SK-N-SH (cell line): ENCODE data around the gene BSG. TPM values are rescaled to one million over a fixed set of nuclear protein-coding genes. Genes with fewer than 3 reads are reported as not detected.

Source experiments
- CTCF ChIA-PET: fragments of 300-600, 350-600 bp; formaldehyde crosslinking; extraction: SDS; loops from one replicate; lab custom pipeline; 2021; lab: Yijun Ruan, JAX
- POLR2A ChIA-PET: fragments of 350-600 bp; sonication (Branson Sonifier 250); formaldehyde crosslinking; extraction: SDS; loops from one replicate; lab custom pipeline; 2020; ENCODE audit warnings: antibody characterized with exemption, inconsistent platforms; lab: Yijun Ruan, JAX
- DNase-seq: peaks from one replicate; pipeline ENCODE4 v3.0.0; 2012
- H2AFZ ChIP-seq: fragments of 200-600 bp; sonication (generic); 2 replicates; pipeline ENCODE4 v1.8.1; 2016; ENCODE audit warnings: antibody characterized with exemption, mild to moderate bottlenecking, low read depth
- H3F3A ChIP-seq: fragments of 200-600 bp; sonication (generic); replicated peaks from 2 replicates; pipeline ENCODE3; 2016; ENCODE audit warnings: antibody characterized with exemption, mild to moderate bottlenecking; ENCODE audit not compliant: insufficient read depth
- H3K27ac ChIP-seq, 2 experiments: fragments of 200-500 bp in 1 of 2; fragments of 200-600 bp in 1 of 2; sonication (Bioruptor generic) in 1 of 2; sonication (generic), shearing (Covaris generic) in 1 of 2; 2 replicates each; pipeline versions ENCODE4 v1.5.1 to v1.6.1; 2014 to 2016; ENCODE audit warnings: low read depth in 2 of 2, inconsistent platforms in 1 of 2, low read length in 1 of 2, mild to moderate bottlenecking in 1 of 2, mixed read lengths in 1 of 2
- H3K27me3 ChIP-seq: fragments of 200-600 bp; sonication (generic), shearing (Covaris generic); 2 replicates; pipeline ENCODE4 v1.6.1; 2016; ENCODE audit warnings: mixed run types; ENCODE audit not compliant: insufficient read depth
- H3K36me3 ChIP-seq, 2 experiments: fragments of 200-500 bp in 1 of 2; fragments of 200-600 bp in 1 of 2; sonication (Bioruptor generic) in 1 of 2; sonication (generic) in 1 of 2; replicated peaks in 1 of 2; 2 replicates each; pipeline versions ENCODE3 to v1.5.1; 2014 to 2016; ENCODE audit warnings: low read length in 1 of 2, mild to moderate bottlenecking in 1 of 2; ENCODE audit not compliant: insufficient read depth in 2 of 2, control insufficient read depth in 1 of 2
- H3K4me1 ChIP-seq, 2 experiments: fragments of 200-500 bp in 1 of 2; fragments of 200-600 bp in 1 of 2; sonication (Bioruptor generic) in 1 of 2; sonication (generic), shearing (Covaris generic) in 1 of 2; 2 replicates each; pipeline versions ENCODE4 v1.5.1 to v1.6.1; 2014 to 2016; ENCODE audit warnings: low read depth in 1 of 2, low read length in 1 of 2, mixed run types in 1 of 2; ENCODE audit not compliant: insufficient read depth in 2 of 2, control insufficient read depth in 1 of 2
- H3K4me2 ChIP-seq: fragments of 200-600 bp; sonication (generic), shearing (Covaris generic); 2 replicates; pipeline ENCODE4 v1.6.1; 2017; ENCODE audit warnings: mixed run types
- H3K4me3 ChIP-seq, 2 experiments: fragments of 200-500 bp in 1 of 2; fragments of 200-600 bp in 1 of 2; sonication (Bioruptor generic) in 1 of 2; sonication (generic), shearing (Covaris generic) in 1 of 2; 2 replicates each; pipeline versions ENCODE4 v1.5.1 to v1.8.1; 2014 to 2016; ENCODE audit warnings: low read depth in 2 of 2, inconsistent platforms in 1 of 2, low read length in 1 of 2, mild to moderate bottlenecking in 1 of 2, mixed read lengths in 1 of 2, moderate library complexity in 1 of 2
- H3K79me2 ChIP-seq: fragments of 200-600 bp; sonication (generic); 2 replicates; pipeline ENCODE4 v1.8.1; 2017; ENCODE audit warnings: mild to moderate bottlenecking; ENCODE audit not compliant: insufficient read depth
- H3K9ac ChIP-seq: fragments of 200-600 bp; sonication (generic); 2 replicates; pipeline ENCODE4 v1.6.1; 2017; ENCODE audit warnings: mixed run types
- H3K9me2 ChIP-seq: fragments of 200-600 bp; sonication (generic); 2 replicates; pipeline ENCODE4 v1.6.1; 2017; ENCODE audit warnings: mixed run types
- H3K9me3 ChIP-seq: fragments of 200-600 bp; sonication (generic); 2 replicates; pipeline ENCODE4 v1.6.1; 2017; ENCODE audit warnings: mixed run types, mild to moderate bottlenecking, moderate library complexity
- H4K20me1 ChIP-seq: fragments of 200-600 bp; sonication (generic); 2 replicates; pipeline ENCODE4 v1.6.1; 2017; ENCODE audit warnings: mild to moderate bottlenecking, mixed run types; ENCODE audit not compliant: insufficient read depth
- CHD2 ChIP-seq: fragments of 150-350 bp; IDR thresholded peaks from 2 replicates; pipeline ENCODE4 v1.6.1; 2018; ENCODE audit warnings: low read length; ENCODE audit not compliant: partially characterized antibody
- ELF1 ChIP-seq: IDR thresholded peaks from 2 replicates; pipeline ENCODE4 v1.4.0; 2012
- EP300 ChIP-seq, 2 experiments: IDR thresholded peaks; 2 replicates each; pipeline versions ENCODE4 v1.4.0 to v1.6.1; 2012; ENCODE audit warnings: borderline replicate concordance in 1 of 2, low read depth in 1 of 2, low read length in 1 of 2
- EZH2phosphoT487 ChIP-seq: fragments of 200-600 bp; sonication (generic); IDR thresholded peaks from 2 replicates; pipeline ENCODE4 v1.6.1; 2017; ENCODE audit warnings: low read depth, mixed run types, mild to moderate bottlenecking, antibody characterized with exemption, moderate library complexity, borderline replicate concordance
- FOSL2 ChIP-seq: IDR thresholded peaks from 2 replicates; pipeline ENCODE4 v1.4.0; 2012; ENCODE audit warnings: low read depth, mild to moderate bottlenecking, moderate library complexity, borderline replicate concordance
- GABPA ChIP-seq: IDR thresholded peaks from 2 replicates; pipeline ENCODE4 v1.4.0; 2012; ENCODE audit warnings: low read depth, mild to moderate bottlenecking
- GATA2 ChIP-seq: sonication (generic); formaldehyde crosslinking; IDR thresholded peaks from 2 replicates; pipeline ENCODE4 v1.5.0; 2020; ENCODE audit warnings: mild to moderate bottlenecking, missing genetic modification reagents
- JUND ChIP-seq: IDR thresholded peaks from 2 replicates; pipeline ENCODE4 v1.4.0; 2012
- MEF2A ChIP-seq: IDR thresholded peaks from 2 replicates; pipeline ENCODE4 v1.4.0; 2012; ENCODE audit warnings: low read depth, borderline replicate concordance
- NFIC ChIP-seq: IDR thresholded peaks from 2 replicates; pipeline ENCODE4 v1.4.0; 2012; ENCODE audit warnings: borderline replicate concordance
- NRF1 ChIP-seq: IDR thresholded peaks from 2 replicates; pipeline ENCODE4 v1.6.1; 2012; ENCODE audit warnings: low read depth, mild to moderate bottlenecking, low read length
- POLR2AphosphoS5 ChIP-seq: IDR thresholded peaks from 2 replicates; pipeline ENCODE4 v1.6.1; 2012; ENCODE audit warnings: low read depth, low read length
- RCOR1 ChIP-seq: fragments of 150-350 bp; IDR thresholded peaks from 2 replicates; pipeline ENCODE4 v1.6.1; 2017; ENCODE audit warnings: antibody characterized with exemption, low read length
- RXRA ChIP-seq: IDR thresholded peaks from 2 replicates; pipeline ENCODE4 v1.4.0; 2012; ENCODE audit warnings: low read depth, mild to moderate bottlenecking, borderline replicate concordance
- SIN3A ChIP-seq: IDR thresholded peaks from 2 replicates; pipeline ENCODE4 v1.6.1; 2012; ENCODE audit warnings: low read depth, mild to moderate bottlenecking, low read length, moderate library complexity, borderline replicate concordance
- SMC3 ChIP-seq: IDR thresholded peaks from 2 replicates; pipeline ENCODE4 v1.6.1; 2012; ENCODE audit warnings: low read depth, low read length, improper control_type of control experiment
- TCF12 ChIP-seq: IDR thresholded peaks from 2 replicates; pipeline ENCODE4 v1.4.0; 2012
- YY1 ChIP-seq: IDR thresholded peaks from 2 replicates; pipeline ENCODE4 v1.4.0; 2012; ENCODE audit warnings: low read depth, mild to moderate bottlenecking
- whole genome bisulfite sequencing: methylation state at CpG from one replicate; pipeline ENCODE4 v1.1.6; 2017; ENCODE audit warnings: low lambda C conversion rate; 5-methylcytosine and 5-hydroxymethylcytosine counted together
- polyA plus RNA-seq, 3 experiments: library from polyadenylated mRNA; depleted of rRNA; stranded (reverse); fragments of >200 nt; gene quantifications; 2 replicates each; pipeline ENCODE4 v1.2.3, GENCODE V29; 2012

Gene BSG
- polyA plus RNA-seq, 1 of the 3 experiments (the other 2 are of a cell fraction): 835 TPM

DNA sequence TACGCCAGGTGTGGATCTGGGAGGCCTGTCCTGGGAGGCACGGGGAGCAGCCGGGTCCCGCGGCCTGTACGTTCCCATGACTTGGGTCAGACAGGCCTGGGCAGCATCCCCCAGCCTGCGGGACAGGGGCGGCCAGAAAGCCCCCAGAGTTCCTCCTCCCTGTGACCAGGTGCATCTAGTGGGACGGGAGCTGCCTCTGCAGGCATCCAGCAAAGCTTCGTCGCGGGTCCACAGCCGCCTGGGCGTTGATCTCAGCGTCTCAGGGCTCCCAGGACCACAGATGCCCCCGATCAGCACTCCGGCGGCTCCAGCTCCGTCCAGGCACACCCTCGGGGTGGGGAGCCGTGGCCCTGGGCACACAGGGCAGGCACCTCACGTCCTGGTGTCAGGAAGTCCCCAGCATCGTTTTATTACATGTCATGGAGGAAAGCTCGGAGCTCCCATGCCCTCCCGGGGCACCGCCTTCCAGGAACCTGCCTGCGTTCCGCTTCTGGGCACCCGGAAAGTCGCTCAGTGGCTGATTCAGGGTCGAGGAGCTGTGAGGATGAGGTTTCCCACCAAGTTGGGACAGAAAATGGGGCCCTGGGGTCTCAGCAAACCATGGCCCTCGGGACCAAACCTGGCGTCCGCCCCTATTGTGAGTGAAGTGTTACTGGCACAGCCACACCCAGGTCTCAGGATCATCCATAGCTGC lies 30.1 kb upstream of the BSG start:
- TF ChIP-seq GABPA (no peak), FOSL2 (no peak), YY1 (no peak), TCF12 (no peak)
- 91% methylated on average over 11 of the region's 34 CpGs for WGBS
- Histone ChIP-seq H3K79me2 (peaks cover 7% of the 10 kb centered on the region; the same call in 1 of the 2 replicates), H3K4me3 (no peak overlapping the region), H2AFZ (no peak overlapping the region), H3K4me2 (no peak overlapping the region), H4K20me1 (no peaks in the 10 kb centered on the region), H3K4me1 (no peaks in the 10 kb centered on the region; a peak in 1 of 4 replicates), H3K9me3 (no peaks in the 10 kb centered on the region), H3K9me2 (no peaks in the 10 kb centered on the region), H3K27me3 (no peaks in the 10 kb centered on the region), H3K27ac (no peak overlapping the region), H3K36me3 (peaks cover 0 to 31% of the 10 kb centered on the region in 2 experiments), H3K9ac (no peak overlapping the region), H3F3A (no peaks in the 10 kb centered on the region)
- no peak for DNase-seq
- ChIA-PET POLR2A (interaction anchor here (1.1 to 1.8 kb wide), 2 partner anchors 11 to 15 kb away, joined by 3 to 8 read pairs; partner anchors contain the start of gene CDC34), CTCF (interaction anchor here (1.0 to 1.9 kb wide), 2 partner anchors 27 to 43 kb away, joined by 4 read pairs; no protein-coding TSS in a partner anchor)

DNA sequence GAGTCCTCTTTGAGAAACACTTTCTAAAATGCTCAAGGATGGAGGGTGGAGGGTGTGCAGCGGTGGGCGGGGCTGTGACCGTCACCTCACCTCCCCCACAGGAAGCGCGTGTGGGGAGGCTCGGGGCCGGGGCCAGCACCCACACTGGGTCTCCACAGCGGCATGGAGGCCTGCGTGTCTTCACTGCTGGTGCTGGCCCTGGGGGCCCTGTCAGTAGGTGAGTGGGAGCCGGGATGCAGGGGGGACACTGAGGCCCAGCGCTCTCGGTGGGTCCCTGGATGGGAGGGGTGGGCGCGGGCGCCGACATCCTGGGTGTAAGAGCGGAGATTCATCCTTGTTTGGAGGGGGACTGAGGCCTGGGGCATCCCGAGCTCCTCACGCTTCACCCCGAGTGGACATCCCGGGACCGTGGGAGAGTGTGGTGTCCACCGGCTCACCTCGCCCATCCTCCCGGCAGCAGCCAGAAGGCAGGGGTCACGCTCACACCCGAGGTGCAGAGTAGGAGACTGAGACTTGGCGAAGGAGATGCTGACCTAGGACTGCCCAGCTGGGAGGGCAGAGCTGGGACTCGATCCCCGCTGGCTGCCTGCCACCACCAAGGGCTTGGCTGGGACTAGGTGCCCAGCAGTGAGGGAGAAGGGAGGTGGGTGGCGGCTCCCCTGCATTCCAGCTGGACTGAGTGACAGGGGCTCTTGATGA lies 28.3 kb upstream of the BSG start, which contains the start of gene GZMM:
GZMM (plus strand) TSS at position 144 of the 699 bp plus-strand sequence; CDS start at position 163, 19 bp downstream.
- CTCF ChIA-PET: no interaction called here

More for the DNA sequence above, 28.3 kb upstream of the BSG start, which contains the start of gene GZMM:
- H4K20me1 ChIP-seq: no peaks in the 10 kb centered on the region
- H3K9me2 ChIP-seq: no peaks in the 10 kb centered on the region
- no peaks in the 10 kb centered on the region for H3K27me3 ChIP-seq
- H3K9me3 ChIP-seq: no peaks in the 10 kb centered on the region
- no peak within 1 kb of the TSS for H3K4me3 ChIP-seq
- POLR2A ChIA-PET: no interaction called here
- H3K27ac ChIP-seq: no peak within 1 kb of the TSS
- no peaks in the 10 kb centered on the region; a peak in 1 of 4 replicates for H3K4me1 ChIP-seq
- no peak within 1 kb of the TSS for H3K9ac ChIP-seq
- WGBS: 63% methylated on average over 18 of the region's 31 CpGs
- H3K36me3 ChIP-seq: peaks cover 0 to 21% of the 10 kb centered on the region in 2 experiments
- H3K4me2 ChIP-seq: no peak within 1 kb of the TSS
- TF ChIP-seq CHD2: no peak
- TF ChIP-seq POLR2AphosphoS5: no peak
- TF ChIP-seq EP300 (IDR thresholded peaks at IDR 0.05; ENCODE audit: borderline replicate concordance in 1 of 2, low read depth in 1 of 2, low read length in 1 of 2): no peak
- TF ChIP-seq NFIC: no peak
- no peak for TF ChIP-seq NRF1
- TF ChIP-seq TCF12: no peak
- no peak for TF ChIP-seq EZH2phosphoT487
- no peak for TF ChIP-seq RXRA
- TF ChIP-seq RCOR1: no peak
- TF ChIP-seq SIN3A: no peak
- no peak for TF ChIP-seq FOSL2
- no peak for TF ChIP-seq ELF1
- TF ChIP-seq JUND: no peak
- no peak for TF ChIP-seq GATA2 (CRISPR knock-in tag)
- no peak for TF ChIP-seq YY1
- no peak for TF ChIP-seq SMC3
- no peak for TF ChIP-seq MEF2A
- DNase-seq: no peak
- H3K79me2 ChIP-seq: no peaks in the 10 kb centered on the region
- no peak within 1 kb of the TSS for H2AFZ ChIP-seq
- no peaks in the 10 kb centered on the region for H3F3A ChIP-seq
